ENCODE data around the gene KLHDC7A.
"Not testable (repeated sequence)": the region's sequence is repeated elsewhere in the genome, so short reads cannot be mapped to it uniquely, and the experiment has no call there.

KLHDC7A gene

DNA sequence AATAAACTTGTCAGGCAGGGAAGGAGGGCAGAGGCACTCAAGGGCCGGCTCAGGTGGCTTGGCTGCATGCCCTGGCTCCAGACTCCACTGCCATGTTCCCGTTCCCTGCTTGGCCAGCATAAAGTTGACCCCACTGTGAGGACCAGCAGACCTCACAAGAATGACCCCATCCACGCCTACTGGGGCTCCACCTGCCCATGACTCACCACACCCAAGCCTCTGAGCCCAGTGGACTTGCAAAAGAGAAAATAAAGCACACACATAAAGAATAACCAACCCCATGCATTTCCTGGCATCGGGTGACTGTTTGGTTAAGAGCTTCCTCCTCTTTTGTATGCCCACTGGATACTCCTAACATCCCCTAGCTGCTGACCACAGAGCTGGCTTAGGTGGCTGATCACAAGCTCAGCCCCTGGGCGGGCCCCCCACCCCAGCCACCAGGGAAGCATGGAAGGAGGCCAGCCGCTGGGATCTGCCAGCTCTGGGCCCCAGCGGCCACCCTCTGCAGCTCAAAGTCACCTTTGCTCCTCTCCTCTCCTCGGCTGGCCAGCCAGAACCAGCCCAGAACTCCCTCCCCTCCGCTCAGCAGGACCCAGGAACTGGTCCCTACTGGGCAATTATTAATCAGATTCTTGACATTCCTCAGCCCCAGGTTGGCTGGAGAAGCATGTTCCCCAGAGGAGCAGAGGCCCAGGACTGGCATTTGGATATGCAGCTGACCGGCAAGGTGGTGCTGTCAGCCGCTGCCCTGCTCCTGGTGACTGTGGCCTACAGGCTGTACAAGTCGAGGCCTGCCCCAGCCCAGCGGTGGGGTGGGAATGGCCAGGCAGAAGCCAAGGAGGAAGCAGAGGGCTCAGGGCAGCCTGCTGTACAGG is at the start of gene KLHDC7A:
TSS of gene KLHDC7A (plus strand) at position 616 of the 875 bp plus-strand sequence. CDS start at position 668, 52 bp downstream.
- peak; percentile 71 to 81 for DNase-seq

DNA sequence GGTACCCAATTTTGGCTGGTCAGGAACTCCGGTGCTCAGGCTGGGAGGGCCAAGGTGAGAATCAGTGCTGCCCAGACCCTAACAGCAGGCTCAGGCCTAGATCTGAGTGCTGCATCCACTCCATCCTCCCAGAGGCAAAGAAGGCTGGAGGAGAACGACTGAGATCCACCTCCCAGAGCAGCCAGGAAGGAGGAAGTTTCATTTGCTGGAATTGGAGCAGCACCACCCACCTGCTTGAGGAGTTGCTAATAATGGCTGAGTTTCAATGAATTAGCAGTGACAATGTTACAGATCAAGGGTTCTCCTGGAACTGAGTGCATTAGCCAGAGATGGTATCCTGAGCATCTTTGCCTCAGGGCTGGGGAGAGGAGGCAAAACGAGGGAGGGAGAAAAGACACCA is 46.7 kb upstream of the KLHDC7A start:
- no peak for DNase-seq

DNA sequence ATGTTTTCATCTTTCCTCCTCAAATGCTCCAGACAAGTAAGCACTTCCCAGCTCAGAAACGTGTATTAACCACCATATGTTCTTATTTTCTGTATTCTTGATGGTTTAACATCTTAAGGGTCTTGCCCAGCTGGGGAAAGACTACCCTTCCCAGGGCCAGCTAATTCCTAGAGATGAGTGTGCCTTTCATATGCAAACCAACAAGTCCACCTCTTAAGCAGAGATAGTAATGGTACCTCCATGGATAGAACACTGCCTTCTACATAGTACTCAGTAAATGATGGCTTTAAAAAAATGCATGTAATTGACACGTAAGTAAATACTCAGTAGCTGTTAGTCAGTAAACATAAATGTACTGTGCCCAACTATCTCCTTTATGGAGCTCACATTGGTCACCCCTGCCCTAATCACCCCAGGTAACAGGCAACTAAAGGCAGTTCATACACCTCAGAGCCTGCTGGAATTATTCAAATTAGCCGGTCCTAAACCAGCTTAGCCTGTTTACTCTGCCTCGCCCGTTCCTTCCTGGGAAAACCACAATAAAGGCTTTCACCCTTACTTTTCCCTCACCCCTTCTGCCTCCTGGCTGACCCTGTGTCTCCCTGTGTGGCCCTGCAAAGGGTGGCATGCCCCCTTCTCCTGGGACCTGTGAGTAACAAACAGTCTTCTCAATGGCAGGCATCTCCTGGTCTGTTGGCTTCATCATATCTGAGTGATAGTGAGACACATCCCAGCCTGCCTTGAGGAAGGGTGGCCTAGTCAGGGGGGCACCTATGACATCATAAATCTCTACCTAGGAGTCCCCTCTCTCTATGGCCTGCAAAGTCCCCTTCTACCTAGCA is 40.1 kb upstream of the KLHDC7A start:
- DNase-seq, result peak; percentile 95 to 98

DNA sequence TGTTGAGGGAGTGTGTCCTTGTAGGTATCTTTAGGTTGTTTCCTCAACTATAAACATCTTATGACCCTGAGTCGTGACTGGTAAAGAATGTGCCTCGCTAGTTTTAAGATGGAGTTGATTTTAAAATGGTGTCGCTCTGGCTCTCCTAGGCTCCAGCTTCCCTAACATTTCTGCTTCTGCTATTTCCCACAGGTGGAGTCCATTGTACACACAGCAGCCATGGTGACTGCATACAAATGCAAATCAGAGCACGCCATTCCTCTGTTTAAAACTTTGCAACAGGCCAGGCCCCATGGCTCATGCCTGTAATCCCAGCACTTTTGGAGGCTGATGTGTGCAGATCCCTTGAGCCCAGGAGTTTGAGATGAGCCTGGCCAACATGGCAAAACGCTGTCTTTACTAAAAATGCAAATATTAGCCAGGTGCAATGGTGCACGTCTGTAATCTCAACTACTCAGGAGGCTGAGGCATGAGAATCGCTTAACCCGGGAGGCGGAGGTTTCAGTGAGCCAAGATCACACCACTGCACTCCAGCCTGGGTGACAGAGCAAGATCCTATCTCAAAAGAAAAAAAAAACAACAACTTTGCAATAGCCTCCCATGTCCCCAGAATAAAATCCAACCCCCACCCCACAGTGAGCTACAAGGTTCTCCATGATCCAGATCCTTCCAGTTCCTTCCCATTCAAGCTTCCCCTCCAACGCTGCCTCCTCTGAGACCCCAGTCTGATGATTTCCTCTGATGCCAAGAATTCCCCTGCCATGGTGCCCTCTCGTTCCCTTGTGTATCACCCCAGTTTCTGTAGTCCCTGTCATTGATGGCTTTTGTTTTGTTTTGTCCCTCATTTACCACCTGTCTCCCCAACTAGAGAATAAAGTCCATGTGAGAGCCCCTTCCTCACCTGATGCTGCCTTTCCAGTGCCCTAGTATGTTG is 36.9 kb upstream of the KLHDC7A start:
- DNase-seq, result peak; percentile 60 to 69

DNA sequence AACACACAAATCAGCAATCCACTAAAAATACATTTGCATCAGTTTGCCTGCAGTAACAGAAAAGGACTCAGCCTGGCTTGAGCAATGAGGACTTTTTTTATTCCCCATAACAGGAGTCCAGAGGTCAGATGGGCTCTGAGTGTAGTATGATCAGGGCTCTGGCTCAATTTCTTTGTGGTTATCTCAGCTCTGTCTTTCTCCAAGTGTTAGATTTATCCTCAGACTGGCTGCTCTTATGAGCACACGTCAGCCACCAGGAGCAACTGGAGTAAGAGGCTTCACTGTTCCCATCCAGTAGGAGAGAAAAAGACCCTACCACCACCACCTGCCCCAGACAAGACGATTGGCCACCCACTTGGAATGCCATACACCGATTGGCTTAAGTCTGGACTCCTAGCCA is 36.2 kb upstream of the KLHDC7A start:
- DNase-seq, result peak in 1 of 2 experiments; percentile 47

DNA sequence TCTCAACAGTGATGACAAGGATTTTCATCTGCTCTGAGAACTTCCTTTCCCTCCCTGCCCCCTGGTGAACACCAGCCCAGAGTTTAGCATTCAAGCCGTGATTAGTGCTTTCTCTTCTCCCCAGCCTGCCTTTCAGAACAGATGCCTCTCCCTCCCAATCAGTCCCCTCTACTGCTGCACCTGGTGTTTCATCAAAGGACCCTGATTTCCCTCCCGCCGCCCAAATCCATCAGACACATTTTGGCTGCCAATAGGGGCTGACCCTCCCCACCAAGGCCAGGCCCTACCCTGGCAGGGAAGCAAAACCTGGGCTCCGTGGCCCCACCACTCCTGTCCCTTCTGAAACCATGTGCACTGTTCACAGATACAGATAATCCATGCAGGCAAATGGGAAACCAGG is 34.0 kb upstream of the KLHDC7A start:
- no peak for DNase-seq

DNA sequence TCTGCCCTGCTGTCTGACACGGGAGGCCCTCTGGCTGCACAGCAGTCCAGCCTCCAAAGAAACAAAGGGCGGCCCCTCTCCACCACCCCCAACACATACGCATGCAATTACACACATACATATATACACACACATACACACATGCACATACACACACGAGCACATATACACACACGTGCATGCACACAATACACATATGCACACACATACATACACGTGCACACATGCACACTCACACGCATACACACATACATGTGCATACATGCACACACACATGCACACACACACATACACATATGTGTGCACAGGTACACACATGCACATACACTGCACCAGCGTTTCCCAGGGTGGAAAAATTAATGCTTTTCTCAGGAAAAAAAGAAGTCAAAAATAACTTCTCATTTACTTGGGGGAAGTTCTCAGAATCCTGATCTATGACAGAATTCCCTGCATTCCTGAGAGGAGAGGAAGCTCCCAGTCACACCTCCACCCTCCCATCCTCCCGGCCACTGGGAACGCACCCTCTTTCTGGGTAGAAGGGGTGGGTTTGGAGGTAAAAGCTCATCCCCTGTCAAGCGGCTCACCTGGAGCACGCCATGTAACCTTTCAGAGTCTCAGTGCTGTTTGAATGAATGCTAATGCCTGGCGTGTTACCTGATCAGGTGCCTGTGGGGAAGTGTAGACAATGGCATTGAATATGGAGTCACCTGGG is 33.1 kb upstream of the KLHDC7A start:
- no peak for DNase-seq

DNA sequence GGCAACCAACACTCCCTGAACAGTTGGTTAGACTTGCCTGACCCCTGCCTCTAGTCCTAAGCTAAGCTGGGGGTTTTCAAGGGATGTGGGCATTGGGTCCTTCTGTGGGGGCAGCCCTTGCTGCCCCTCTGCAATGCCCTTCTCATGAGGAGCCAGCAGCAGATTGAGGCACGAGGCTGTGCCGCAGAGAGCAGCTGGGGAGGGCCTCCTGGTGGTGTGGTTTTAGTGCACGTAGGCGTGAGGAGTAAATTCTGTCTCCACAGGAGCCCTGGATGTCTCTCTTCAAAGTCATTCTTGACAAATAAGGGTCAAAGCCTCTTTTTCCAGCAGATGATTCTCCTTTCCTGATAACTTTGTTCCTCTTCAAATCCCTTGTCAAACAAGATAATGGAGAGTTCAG is 31.8 kb upstream of the KLHDC7A start:
- DNase-seq, result no peak

DNA sequence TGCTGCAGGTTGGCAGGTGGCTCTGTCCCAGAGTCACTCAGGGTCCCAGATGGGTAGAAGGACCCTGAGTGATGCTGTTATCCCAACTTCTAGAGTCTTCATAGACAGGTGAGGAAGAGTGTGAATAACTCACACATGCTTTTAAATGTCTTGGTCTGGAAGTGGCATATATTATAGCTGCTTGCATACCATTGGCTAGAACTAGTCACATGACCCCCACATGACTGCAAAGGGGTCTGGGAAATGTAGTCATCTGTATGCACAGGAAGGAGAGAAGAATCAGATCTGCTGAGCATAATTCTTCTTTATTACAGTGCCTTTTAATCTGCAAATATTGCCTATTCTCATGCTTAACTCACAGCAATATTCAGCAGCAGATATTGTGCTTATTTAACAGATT is 28.2 kb upstream of the KLHDC7A start:
- DNase-seq, result peak in 1 of 2 experiments; percentile 55

DNA sequence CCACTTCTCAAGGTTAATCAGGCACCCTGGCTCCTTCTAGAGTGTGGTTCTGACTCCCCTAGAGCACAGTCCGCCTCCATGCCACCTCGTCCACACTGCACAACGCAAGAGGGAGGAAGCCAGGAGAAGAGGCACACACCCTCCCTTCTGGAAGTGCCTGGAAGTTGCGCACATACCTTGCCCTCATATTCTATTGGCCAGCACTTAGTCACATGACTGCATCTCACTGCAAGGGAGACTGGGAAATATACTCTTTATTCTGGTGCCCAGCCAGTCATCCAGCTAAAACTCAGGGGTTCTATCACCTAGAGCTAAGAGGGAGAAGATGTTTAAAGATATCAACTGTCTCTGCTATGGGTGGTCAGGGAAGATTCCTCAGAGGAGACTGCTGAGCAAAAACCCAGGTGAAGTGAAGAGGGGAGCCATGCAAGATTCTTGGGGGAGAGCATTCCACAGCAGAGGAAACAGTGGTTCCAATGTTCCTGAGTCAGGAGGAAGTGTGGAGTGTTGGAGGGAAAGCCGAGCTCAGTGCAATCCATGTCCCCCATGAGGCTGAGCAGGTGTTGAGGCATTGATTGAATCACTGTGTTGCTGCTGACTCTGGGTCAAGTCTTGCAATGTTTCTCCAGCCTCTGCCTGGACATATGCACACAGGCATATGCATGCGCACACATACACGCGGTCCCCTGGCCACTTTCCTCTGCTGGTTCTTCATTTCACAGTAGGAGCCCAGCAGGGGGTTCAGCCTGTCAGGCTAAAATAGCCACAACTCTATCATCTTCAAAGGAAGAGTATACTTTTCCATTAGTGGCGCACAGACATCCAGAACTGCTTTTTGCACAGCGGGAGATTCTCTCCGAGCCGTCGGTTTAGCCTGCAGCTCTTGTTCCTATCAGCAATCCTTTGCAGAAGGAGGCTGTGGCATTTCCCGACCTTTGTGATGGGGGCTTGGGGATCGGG is 22.3 kb upstream of the KLHDC7A start:
- DNase-seq, result no peak

DNA sequence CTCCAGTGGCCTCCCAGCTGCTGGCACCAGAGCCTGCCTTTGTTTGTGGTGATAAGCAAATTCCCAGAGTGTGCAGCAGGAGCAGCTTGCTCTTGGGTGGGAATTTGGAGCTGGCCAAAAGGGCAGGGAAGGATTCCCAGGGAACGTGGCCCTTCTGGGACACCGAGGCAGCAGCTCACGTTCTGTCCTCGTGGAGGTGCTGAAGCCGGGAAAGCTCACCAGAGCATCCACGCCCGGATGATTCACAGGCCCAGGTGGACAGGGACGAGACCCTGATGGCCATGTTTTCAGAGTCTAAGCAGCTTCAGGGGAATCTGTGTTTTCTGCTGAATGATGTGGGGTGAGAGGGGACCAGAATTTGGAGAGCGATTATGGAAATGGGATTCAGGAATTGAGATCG is 19.1 kb upstream of the KLHDC7A start:
- DNase-seq, result peak; percentile 85 to 88

DNA sequence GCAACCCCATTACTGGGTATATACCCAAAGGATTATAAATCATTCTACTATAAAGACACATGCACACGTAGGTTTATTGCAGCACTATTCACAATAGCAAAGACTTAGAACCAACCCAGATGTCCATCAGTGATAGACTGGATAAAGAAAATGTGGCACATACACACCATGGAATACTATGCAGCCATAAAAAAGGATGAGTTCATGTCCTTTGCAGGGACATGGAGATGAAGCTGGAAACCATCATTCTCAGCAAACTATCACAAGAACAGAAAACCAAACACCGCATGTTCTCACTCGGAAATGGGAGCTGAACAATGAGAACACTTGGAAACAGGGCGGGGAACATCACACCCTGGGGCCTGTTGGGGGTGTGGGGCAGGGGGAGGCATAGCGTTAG is 18.2 kb upstream of the KLHDC7A start:
- DNase-seq, result not testable (repeated sequence)

DNA sequence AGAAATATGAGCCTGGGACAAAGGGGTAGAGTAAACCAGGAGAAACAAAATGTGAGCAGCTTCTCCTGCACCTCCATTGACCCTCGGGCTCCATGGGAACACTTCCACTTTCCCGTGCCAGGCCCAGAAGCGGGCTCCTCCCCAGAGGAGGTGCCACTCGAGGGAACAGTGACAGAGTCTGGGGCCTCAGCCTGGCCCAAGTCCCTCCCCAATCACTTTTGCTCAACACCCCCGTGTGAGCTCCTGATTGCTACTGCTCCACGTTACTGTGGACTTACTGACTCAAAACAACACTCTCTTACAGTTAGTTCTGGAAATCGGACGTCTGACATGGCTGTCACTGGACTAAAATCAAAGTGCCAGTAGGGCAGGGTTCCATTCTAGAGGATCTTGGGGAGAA is 17.7 kb upstream of the KLHDC7A start:
- no peak for DNase-seq

DNA sequence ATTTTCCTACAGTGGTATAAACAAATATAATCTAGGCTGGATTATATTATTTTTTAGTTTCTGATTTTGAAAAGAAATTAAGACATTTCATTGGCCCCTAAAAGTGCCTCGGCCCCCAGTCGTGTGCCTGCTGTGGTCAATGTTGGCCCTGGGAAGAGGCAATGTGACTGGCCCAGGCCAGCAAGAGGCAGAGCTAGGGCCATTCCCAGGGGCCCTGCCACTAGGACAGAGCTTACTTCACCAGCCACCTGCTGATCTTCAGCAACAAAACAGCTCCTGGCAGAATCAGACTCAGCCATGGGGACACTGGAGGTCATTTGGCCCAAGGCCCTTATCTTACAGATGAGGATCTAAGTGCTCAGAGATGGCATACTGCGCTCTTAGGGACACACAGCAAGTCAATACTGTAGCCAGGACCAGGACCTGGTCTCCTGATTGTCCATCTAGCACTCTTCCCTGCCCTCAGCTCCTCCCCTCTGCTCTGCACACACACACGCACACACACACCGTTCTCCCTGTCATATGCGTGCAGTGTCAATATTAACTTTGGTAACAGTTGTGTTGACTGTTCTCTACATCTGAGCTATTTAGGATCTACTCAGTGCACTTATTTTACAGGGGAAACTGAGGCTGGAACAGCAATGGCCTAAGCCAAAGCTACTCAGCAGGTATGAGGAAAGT is 16.6 kb upstream of the KLHDC7A start:
- DNase-seq, result peak; percentile 34 to 49

DNA sequence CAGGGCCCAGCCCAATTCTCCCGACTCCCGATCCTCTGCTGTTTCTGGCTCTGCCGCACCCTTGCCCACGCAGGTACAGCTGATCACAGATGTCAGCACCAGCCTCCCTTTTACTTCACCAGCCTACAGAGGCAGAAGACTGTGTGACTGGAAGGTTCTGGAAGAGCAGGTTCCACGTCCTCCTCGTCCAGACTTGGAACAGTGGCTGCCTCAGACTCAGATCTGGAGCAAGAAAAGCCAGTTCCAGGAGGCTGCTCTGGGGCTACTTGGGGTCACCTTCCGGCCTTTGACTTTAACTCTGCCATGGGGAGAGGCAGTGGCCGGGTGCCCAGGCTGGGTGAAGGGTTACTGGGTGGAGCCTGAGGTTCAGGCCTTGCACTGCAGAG is 16.1 kb upstream of the KLHDC7A start:
- no peak for DNase-seq

DNA sequence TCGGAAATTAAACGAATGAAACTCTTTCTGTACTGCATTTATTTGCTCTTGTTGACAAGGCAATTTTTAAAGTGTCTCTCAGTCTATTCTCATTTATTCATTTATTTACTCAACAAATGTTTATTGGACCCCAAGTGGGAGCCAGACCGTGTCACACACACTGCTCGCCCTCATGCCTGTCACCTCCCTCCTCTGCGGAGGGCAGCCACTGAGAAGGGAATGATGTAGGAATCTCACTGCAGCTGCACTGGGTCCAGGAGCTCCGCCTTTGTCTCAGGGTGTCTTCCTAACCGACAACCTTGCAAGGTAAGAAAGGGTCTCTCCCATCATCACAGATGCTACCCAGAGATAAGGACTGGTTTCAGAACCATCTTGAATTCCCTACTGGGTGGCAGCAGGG is 14.1 kb upstream of the KLHDC7A start:
- no peak for DNase-seq

DNA sequence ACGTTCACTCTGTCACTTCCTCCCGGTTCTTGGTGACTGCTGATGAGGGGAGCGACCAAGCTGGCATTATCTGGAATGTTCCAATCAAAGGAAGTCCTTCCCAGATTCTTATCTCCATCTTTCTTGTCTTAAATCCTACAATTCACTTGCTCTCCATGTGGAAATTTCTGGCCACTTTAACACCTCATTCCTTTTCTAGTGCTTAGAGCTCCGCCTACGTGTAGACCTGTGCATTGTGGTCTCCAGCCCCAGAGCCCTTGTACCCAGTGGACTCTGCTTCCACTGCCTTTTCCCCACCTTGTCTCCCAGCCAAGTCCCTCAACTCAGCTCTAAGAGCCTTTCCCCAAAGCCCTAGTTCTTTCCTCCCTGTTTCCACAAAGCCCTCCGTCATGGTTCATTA is 12.2 kb upstream of the KLHDC7A start:
- peak in 1 of 2 experiments; percentile 37 for DNase-seq

DNA sequence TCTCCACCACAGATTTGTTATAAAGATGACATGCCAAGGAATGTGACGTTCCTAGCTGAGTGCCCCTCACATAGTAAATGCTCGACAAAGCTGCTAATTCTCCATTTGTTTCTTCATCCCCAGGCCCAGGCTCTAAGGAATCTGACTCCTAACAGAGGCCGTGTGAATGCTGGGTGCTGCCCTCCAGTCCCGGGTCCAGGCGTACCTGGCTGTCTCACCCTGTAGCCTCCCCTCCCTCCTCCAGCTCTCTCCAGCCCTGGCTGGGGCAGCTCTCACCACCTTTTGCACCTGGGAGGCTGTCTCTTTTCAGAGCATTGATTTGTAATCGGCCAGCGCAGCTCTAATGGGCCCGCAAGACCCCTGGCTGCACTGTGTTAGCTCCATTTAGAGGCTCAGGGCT is 11.2 kb upstream of the KLHDC7A start:
- no peak for DNase-seq

DNA sequence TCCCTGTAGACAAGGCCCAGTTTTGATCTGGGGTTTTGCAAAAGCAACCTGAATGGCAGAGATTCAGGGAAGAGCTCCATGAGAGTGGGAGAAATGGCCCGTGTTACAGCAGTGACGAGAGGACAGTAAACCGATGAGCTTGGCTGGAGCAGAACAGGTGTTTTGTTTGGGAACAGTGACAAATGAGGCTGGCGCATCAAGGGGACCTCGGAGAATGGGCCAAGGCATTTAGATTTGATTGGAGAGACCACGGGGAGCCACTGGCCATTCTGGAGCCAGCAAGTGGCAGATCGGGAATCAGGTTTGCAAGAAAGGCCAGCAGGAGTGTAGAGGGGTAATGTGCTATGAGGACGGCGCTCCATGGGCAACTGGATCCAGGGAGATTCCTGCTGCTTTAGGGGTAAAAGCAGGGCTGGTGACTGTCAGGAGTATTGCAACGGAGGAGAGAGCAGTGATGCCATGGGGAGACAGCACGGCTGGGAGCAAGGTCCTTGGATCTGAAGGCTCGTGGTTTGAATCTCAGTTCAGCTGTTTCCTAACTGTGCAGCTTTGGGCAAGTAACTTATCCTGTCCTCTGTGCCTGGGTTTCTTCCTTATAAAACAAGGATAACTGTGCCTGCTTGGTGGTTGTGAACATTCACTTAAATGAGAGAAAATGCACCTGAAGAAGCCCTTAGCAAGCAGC is 9.9 kb upstream of the KLHDC7A start:
- peak in 1 of 2 experiments; percentile 32 for DNase-seq

Measured in NCI-H526 (cell line).